Liver (tissue), 3 donors: ENCODE measurements around the gene HS3ST4.

Experiments used
- ATF3 ChIP-seq: IDR thresholded peaks from 2 replicates; pipeline ENCODE4 v1.6.1; 2016; ENCODE audit warnings: antibody characterized with exemption
- EGR1 ChIP-seq, 2 donors: IDR thresholded peaks; 2 replicates each; pipeline ENCODE4 v1.6.1; 2016 to 2018; ENCODE audit warnings: antibody characterized with exemption in 2 of 2, low read depth in 2 of 2
- FOXA1 ChIP-seq: IDR thresholded peaks from 2 replicates; pipeline ENCODE4 v1.6.1; 2016; ENCODE audit warnings: antibody characterized with exemption
- FOXA2 ChIP-seq: IDR thresholded peaks from 2 replicates; pipeline ENCODE4 v1.6.1; 2016; ENCODE audit warnings: antibody characterized with exemption
- JUND ChIP-seq, 2 donors: IDR thresholded peaks; 2 replicates each; pipeline ENCODE4 v1.6.1; 2016; ENCODE audit warnings: antibody characterized with exemption in 2 of 2
- RAD21 ChIP-seq, 2 donors: IDR thresholded peaks; 2 replicates each; pipeline ENCODE4 v1.6.1; 2016; ENCODE audit warnings: antibody characterized with exemption in 2 of 2, mild to moderate bottlenecking in 2 of 2
- REST ChIP-seq: IDR thresholded peaks from 2 replicates; pipeline ENCODE4 v1.6.1; 2016; ENCODE audit warnings: antibody characterized with exemption, mild to moderate bottlenecking
- SP1 ChIP-seq: IDR thresholded peaks from 2 replicates; pipeline ENCODE4 v1.6.1; 2018; ENCODE audit warnings: antibody characterized with exemption, mild to moderate bottlenecking
- TAF1 ChIP-seq: conservative IDR thresholded peaks from 2 replicates; pipeline ENCODE4 v1.6.1; 2016; ENCODE audit warnings: antibody characterized with exemption, mild to moderate bottlenecking
- YY1 ChIP-seq: IDR thresholded peaks from 2 replicates; pipeline ENCODE4 v1.6.1; 2016; ENCODE audit warnings: antibody characterized with exemption, mild to moderate bottlenecking
- TF ChIP-seq, protein P1 (sequence below): fragments of 150-350 bp; IDR thresholded peaks from 2 replicates; pipeline ENCODE4 v1.5.1; 2017; ENCODE audit warnings: improper control_type of control experiment, low read depth, low read length; ENCODE audit not compliant: missing input control
- TF ChIP-seq, protein P2 (sequence below): IDR thresholded peaks from 2 replicates; pipeline ENCODE4 v1.6.1; 2016; ENCODE audit warnings: antibody characterized with exemption
- donor health status: healthy.
- donor health status: healthy.

DNA sequence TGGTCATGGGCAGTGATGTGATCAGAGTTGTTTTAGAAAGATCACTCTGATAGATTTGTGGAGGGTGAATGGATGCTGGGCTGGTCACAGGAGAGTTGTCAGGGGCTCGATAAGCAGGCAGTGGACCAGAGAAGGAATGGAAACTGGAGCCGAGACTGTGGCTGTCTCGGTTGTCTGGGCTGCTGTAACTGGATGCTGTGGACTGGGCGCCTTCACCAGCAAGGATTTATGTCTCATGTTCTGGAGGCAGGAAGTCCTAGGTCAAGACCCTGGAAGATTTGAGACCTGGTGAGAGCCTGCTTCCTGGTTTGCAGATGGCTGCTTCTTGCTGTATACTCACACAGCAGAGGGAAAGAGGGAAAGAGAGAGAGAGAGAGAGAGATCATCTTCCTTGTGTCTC, 203.6 kb downstream of the HS3ST4 start:
- TF ChIP-seq, protein P1, sequence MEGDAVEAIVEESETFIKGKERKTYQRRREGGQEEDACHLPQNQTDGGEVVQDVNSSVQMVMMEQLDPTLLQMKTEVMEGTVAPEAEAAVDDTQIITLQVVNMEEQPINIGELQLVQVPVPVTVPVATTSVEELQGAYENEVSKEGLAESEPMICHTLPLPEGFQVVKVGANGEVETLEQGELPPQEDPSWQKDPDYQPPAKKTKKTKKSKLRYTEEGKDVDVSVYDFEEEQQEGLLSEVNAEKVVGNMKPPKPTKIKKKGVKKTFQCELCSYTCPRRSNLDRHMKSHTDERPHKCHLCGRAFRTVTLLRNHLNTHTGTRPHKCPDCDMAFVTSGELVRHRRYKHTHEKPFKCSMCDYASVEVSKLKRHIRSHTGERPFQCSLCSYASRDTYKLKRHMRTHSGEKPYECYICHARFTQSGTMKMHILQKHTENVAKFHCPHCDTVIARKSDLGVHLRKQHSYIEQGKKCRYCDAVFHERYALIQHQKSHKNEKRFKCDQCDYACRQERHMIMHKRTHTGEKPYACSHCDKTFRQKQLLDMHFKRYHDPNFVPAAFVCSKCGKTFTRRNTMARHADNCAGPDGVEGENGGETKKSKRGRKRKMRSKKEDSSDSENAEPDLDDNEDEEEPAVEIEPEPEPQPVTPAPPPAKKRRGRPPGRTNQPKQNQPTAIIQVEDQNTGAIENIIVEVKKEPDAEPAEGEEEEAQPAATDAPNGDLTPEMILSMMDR, result no peak
- TF ChIP-seq FOXA1 (no peak), YY1 (no peak), SP1 (no peak), TAF1 (no peak), REST (no peak), JUND (IDR thresholded peaks at IDR 0.05) (no peak), RAD21 (IDR thresholded peaks at IDR 0.05) (no peak), ATF3 (no peak), EGR1 (IDR thresholded peaks at IDR 0.05; ENCODE audit: low read depth in 2 of 2) (no peak), FOXA2 (no peak)
- TF ChIP-seq, protein P2, sequence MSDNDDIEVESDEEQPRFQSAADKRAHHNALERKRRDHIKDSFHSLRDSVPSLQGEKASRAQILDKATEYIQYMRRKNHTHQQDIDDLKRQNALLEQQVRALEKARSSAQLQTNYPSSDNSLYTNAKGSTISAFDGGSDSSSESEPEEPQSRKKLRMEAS, result no peak
